ENCODE data around the gene FCRL5.

DNA sequence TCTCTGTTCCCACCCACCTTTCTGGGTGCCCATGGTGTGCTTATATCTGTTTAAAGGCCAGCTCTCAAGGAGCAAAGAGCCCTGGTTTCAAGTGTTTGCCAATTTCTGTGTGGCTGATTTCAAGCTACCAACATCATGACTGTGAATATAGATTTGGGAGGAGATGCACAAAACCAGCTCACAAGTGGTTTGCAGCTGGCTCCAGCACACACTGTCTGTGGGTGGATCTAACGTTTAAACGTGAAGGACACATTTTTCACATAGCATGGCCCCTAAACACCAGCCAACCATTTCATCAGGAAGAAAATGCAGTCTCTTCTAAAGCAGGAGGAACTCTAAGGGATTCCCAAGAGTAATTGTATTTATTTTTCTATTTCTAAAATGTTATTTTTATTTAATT lies 65.2 kb downstream of the FCRL5 start:
- TF ChIP-seq, protein P1, sequence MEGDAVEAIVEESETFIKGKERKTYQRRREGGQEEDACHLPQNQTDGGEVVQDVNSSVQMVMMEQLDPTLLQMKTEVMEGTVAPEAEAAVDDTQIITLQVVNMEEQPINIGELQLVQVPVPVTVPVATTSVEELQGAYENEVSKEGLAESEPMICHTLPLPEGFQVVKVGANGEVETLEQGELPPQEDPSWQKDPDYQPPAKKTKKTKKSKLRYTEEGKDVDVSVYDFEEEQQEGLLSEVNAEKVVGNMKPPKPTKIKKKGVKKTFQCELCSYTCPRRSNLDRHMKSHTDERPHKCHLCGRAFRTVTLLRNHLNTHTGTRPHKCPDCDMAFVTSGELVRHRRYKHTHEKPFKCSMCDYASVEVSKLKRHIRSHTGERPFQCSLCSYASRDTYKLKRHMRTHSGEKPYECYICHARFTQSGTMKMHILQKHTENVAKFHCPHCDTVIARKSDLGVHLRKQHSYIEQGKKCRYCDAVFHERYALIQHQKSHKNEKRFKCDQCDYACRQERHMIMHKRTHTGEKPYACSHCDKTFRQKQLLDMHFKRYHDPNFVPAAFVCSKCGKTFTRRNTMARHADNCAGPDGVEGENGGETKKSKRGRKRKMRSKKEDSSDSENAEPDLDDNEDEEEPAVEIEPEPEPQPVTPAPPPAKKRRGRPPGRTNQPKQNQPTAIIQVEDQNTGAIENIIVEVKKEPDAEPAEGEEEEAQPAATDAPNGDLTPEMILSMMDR (conservative IDR thresholded peaks at IDR 0.05; ENCODE audit: low read depth, low read length), result no peak
- TF ChIP-seq EZH2 (IDR thresholded peaks at IDR 0.05; ENCODE audit: borderline replicate concordance, low read depth, low read length, poor library complexity, severe bottlenecking), result no peak
